DND-41 (cell line): ENCODE data around the gene DYNLT1.

ENCODE experiments used
- EZH2 ChIP-seq: IDR thresholded peaks from 3 replicates; pipeline ENCODE4 v1.6.1; 2012; ENCODE audit warnings: borderline replicate concordance, low read depth, mild to moderate bottlenecking, moderate library complexity, low read length, inconsistent platforms; ENCODE audit not compliant: severe bottlenecking
- TF ChIP-seq, protein P1 (sequence below): IDR thresholded peaks from 2 replicates; pipeline ENCODE4 v1.5.1; 2012; ENCODE audit warnings: borderline replicate concordance, low read length, moderate library complexity, mild to moderate bottlenecking; ENCODE audit not compliant: poor library complexity, severe bottlenecking; ENCODE audit errors: extremely low read depth

DNA sequence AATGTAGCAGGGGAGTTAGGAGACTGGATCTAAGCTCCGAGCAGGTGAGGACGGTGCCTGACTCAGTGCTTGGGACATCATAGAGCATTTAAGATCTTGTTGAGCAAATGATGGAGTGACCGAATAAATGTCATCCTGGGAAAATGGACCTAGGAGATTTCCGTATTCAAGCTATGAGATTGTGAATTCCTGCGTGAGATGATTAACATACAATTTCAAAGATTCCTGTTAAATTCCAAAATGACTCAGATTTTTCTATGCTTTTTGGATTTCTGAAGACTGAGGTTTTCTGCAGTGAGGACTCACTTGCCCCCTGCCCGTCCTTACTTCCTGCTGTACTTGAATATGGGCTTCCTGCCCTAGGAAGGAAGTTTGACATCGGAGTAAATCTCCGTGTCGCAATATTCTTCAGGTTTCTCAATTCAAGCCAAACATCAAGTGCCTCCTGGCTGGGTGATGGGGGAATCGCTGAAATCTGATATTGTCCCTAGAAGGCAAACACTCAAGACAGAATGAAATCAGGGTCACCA is 10.5 kb upstream of the DYNLT1 start:
- TF ChIP-seq, protein P1, sequence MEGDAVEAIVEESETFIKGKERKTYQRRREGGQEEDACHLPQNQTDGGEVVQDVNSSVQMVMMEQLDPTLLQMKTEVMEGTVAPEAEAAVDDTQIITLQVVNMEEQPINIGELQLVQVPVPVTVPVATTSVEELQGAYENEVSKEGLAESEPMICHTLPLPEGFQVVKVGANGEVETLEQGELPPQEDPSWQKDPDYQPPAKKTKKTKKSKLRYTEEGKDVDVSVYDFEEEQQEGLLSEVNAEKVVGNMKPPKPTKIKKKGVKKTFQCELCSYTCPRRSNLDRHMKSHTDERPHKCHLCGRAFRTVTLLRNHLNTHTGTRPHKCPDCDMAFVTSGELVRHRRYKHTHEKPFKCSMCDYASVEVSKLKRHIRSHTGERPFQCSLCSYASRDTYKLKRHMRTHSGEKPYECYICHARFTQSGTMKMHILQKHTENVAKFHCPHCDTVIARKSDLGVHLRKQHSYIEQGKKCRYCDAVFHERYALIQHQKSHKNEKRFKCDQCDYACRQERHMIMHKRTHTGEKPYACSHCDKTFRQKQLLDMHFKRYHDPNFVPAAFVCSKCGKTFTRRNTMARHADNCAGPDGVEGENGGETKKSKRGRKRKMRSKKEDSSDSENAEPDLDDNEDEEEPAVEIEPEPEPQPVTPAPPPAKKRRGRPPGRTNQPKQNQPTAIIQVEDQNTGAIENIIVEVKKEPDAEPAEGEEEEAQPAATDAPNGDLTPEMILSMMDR = no peak
- no peak for TF ChIP-seq EZH2
